Suprapubic skin (tissue), 4 donors: ENCODE results near the gene LRRC46.

Source experiments
- EP300 ChIP-seq: sonication (generic); formaldehyde crosslinking; IDR thresholded peaks from one replicate; pipeline ENCODE4 v1.6.1; 2017; ENCODE audit warnings: antibody characterized with exemption
- POLR2A ChIP-seq, 2 donors: fragments of 450-650 bp; IDR thresholded peaks; one replicate each; pipeline ENCODE4 v1.6.1; 2017; ENCODE audit warnings: antibody characterized with exemption in 2 of 2, mild to moderate bottlenecking in 2 of 2, moderate library complexity in 2 of 2
- POLR2AphosphoS5 ChIP-seq, 3 donors: sonication (generic); formaldehyde crosslinking; IDR thresholded peaks; one replicate each; pipeline ENCODE4 v1.6.1; 2017; ENCODE audit warnings: antibody characterized with exemption in 3 of 3
- TF ChIP-seq, protein P1 (sequence below), 2 donors: fragments of 200-600 bp in 1 of 2; fragments of 450-650 bp in 1 of 2; sonication (generic) in 1 of 2; IDR thresholded peaks; one replicate each; pipeline ENCODE4 v1.5.1; 2016 to 2019; ENCODE audit warnings: antibody characterized with exemption in 2 of 2, mild to moderate bottlenecking in 1 of 2, moderate library complexity in 1 of 2

GRCh38 chr17:47837401-47838039 lies 6.0 kb downstream of the LRRC46 start:
- TF ChIP-seq, protein P1, sequence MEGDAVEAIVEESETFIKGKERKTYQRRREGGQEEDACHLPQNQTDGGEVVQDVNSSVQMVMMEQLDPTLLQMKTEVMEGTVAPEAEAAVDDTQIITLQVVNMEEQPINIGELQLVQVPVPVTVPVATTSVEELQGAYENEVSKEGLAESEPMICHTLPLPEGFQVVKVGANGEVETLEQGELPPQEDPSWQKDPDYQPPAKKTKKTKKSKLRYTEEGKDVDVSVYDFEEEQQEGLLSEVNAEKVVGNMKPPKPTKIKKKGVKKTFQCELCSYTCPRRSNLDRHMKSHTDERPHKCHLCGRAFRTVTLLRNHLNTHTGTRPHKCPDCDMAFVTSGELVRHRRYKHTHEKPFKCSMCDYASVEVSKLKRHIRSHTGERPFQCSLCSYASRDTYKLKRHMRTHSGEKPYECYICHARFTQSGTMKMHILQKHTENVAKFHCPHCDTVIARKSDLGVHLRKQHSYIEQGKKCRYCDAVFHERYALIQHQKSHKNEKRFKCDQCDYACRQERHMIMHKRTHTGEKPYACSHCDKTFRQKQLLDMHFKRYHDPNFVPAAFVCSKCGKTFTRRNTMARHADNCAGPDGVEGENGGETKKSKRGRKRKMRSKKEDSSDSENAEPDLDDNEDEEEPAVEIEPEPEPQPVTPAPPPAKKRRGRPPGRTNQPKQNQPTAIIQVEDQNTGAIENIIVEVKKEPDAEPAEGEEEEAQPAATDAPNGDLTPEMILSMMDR (IDR thresholded peaks at IDR 0.05): no peak
- TF ChIP-seq POLR2A (IDR thresholded peaks at IDR 0.05): no peak
- no peak for TF ChIP-seq POLR2AphosphoS5 (IDR thresholded peaks at IDR 0.05)
- TF ChIP-seq EP300: no peak
